K562 (cell line): ENCODE measurements around the gene TMEM248. TPM values are rescaled to one million over a fixed set of nuclear protein-coding genes. Genes with fewer than 3 reads are reported as not detected.
A peak's percentile ranks its signal among the peaks of the same experiment; 100 is the strongest.

Experiments
- CBFA2T2 ChIP-seq: fragments of 450-650 bp; conservative IDR thresholded peaks from 2 replicates; pipeline ENCODE4 v1.6.1; 2017; ENCODE audit warnings: mild to moderate bottlenecking
- EHMT2 ChIP-seq: fragments of 450-650 bp; IDR thresholded peaks from 2 replicates; pipeline ENCODE4 v1.6.1; 2018; ENCODE audit warnings: antibody characterized with exemption
- ETV1 ChIP-seq: fragments of 450-650 bp; conservative IDR thresholded peaks from 2 replicates; pipeline ENCODE4 v1.6.1; 2016; ENCODE audit warnings: missing genetic modification characterization, control low read depth, low read depth, missing compliant biosample characterization
- FOXK1 ChIP-seq: sonication (generic); formaldehyde crosslinking; IDR thresholded peaks from 2 replicates; pipeline ENCODE4 v1.8.0; 2022; ENCODE audit warnings: missing genetic modification reagents, mild to moderate bottlenecking, borderline replicate concordance
- MCM2 ChIP-seq: fragments of 450-650 bp; IDR thresholded peaks from 2 replicates; pipeline ENCODE4 v1.6.1; 2017; ENCODE audit warnings: low read depth, mild to moderate bottlenecking
- MTA3 ChIP-seq: fragments of 450-650 bp; formaldehyde crosslinking; IDR thresholded peaks from 2 replicates; pipeline ENCODE4 v1.6.1; 2017; ENCODE audit warnings: mild to moderate bottlenecking, borderline replicate concordance
- NR2F6 ChIP-seq: fragments of 450-650 bp; formaldehyde crosslinking; IDR thresholded peaks from 2 replicates; pipeline ENCODE4 v1.4.0; 2020; ENCODE audit warnings: mild to moderate bottlenecking
- POU5F1 ChIP-seq: fragments of 150-350 bp; IDR thresholded peaks from 2 replicates; pipeline ENCODE4 v1.6.1; 2014; ENCODE audit warnings: borderline replicate concordance, low read length, low read depth, mild to moderate bottlenecking; ENCODE audit not compliant: partially characterized antibody
- SAFB2 ChIP-seq: fragments of 200-400 bp; formaldehyde crosslinking; IDR thresholded peaks from 2 replicates; pipeline ENCODE4 v1.6.1; 2018; ENCODE audit warnings: borderline replicate concordance, low read length, low read depth, moderate library complexity; ENCODE audit not compliant: severe bottlenecking
- TAF9B ChIP-seq: fragments of 450-650 bp; IDR thresholded peaks from 2 replicates; pipeline ENCODE4 v1.6.1; 2018; ENCODE audit warnings: mild to moderate bottlenecking; ENCODE audit not compliant: partially characterized antibody
- TOE1 ChIP-seq, 2 experiments: fragments of 450-650 bp in 1 of 2; sonication (generic) in 1 of 2; formaldehyde crosslinking in 1 of 2; IDR thresholded peaks; 2 replicates each; pipeline versions ENCODE4 v1.7.1 to v1.8.0; 2016 to 2022; ENCODE audit warnings: borderline replicate concordance in 2 of 2, mild to moderate bottlenecking in 2 of 2, antibody characterized with exemption in 1 of 2, inconsistent platforms in 1 of 2, low read depth in 1 of 2, missing genetic modification reagents in 1 of 2, moderate library complexity in 1 of 2
- XRCC4 ChIP-seq: IDR thresholded peaks from one replicate; pipeline ENCODE4 v1.6.1; 2011; ENCODE audit not compliant: insufficient read depth, insufficient read length; ENCODE audit errors: extremely low read depth
- ZBTB8A ChIP-seq: fragments of 450-650 bp; IDR thresholded peaks from 2 replicates; pipeline ENCODE4 v1.6.1; 2018; ENCODE audit warnings: mild to moderate bottlenecking, moderate library complexity; ENCODE audit not compliant: partially characterized antibody
- ZEB2 ChIP-seq: fragments of 450-650 bp; IDR thresholded peaks from 2 replicates; pipeline ENCODE4 v1.6.1; 2016
- ZNF23 ChIP-seq: fragments of 250-450 bp; sonication (Bioruptor Pico); IDR thresholded peaks from 2 replicates; pipeline ENCODE4 v1.4.0; 2020; ENCODE audit warnings: mild to moderate bottlenecking
- ZNF444 ChIP-seq: fragments of 250-450 bp; sonication (Bioruptor Pico); IDR thresholded peaks from 2 replicates; pipeline ENCODE4 v1.4.0; 2020; ENCODE audit warnings: mild to moderate bottlenecking, moderate library complexity
- polyA plus RNA-seq, 8 experiments: library from polyadenylated mRNA; depleted of rRNA in 4 of 8; stranded (reverse) in 5 of 8; unstranded in 3 of 8; fragments of >200 nt; fragmentation: Nextera tagmentation in 2 of 8; fragmentation: Illumina TruSeq in 1 of 8; extraction: Ambion mirVana in 2 of 8; extraction: Trizol in 1 of 8; gene quantifications; 2 replicates each; pipeline versions ENCODE4 v1.2.1 to v1.2.3, GENCODE V29; 2011 to 2014; ENCODE audit warnings: inconsistent platforms in 1 of 8, missing spikeins in 1 of 8
- total RNA-seq, 7 experiments: library from RNA; depleted of rRNA in 6 of 7; stranded (reverse); fragments of >200 nt in 6 of 7; fragmentation: Illumina TruSeq in 2 of 7; extraction: Trizol in 2 of 7; gene quantifications; 2 replicates each; pipeline versions ENCODE4 v1.2.1 to v1.2.3, GENCODE V29; 2011 to 2021; ENCODE audit warnings: low replicate concordance in 1 of 7
- TF ChIP-seq, protein P1 (sequence below): sonication (generic); formaldehyde crosslinking; IDR thresholded peaks from 2 replicates; pipeline ENCODE4 v1.8.0; 2022; ENCODE audit warnings: mild to moderate bottlenecking, missing genetic modification reagents
- TF ChIP-seq, protein P2 (sequence below): sonication (generic); formaldehyde crosslinking; IDR thresholded peaks from 2 replicates; pipeline ENCODE4 v1.8.1; 2023; ENCODE audit warnings: mild to moderate bottlenecking, missing genetic modification reagents
- TF ChIP-seq, protein P3 (sequence below): fragments of 200-800 bp; sonication (Bioruptor generic); IDR thresholded peaks from 2 replicates; pipeline ENCODE4 v1.6.1; 2017; ENCODE audit warnings: missing genetic modification characterization, missing compliant biosample characterization
- TF ChIP-seq, protein P4 (sequence below), 2 experiments: IDR thresholded peaks in 1 of 2; conservative IDR thresholded peaks in 1 of 2; 2 replicates each; pipeline ENCODE4 v1.6.1; 2016; ENCODE audit warnings: low read depth in 2 of 2, mild to moderate bottlenecking in 1 of 2, missing compliant biosample characterization in 1 of 2, missing genetic modification characterization in 1 of 2, moderate library complexity in 1 of 2

Gene TMEM248
- total and polyA plus RNA-seq, 9 of the 15 experiments (the other 6 are each of a cell fraction or from before 2014, with no cell fraction given): 6.3 to 132 (median 64.4) TPM

DNA sequence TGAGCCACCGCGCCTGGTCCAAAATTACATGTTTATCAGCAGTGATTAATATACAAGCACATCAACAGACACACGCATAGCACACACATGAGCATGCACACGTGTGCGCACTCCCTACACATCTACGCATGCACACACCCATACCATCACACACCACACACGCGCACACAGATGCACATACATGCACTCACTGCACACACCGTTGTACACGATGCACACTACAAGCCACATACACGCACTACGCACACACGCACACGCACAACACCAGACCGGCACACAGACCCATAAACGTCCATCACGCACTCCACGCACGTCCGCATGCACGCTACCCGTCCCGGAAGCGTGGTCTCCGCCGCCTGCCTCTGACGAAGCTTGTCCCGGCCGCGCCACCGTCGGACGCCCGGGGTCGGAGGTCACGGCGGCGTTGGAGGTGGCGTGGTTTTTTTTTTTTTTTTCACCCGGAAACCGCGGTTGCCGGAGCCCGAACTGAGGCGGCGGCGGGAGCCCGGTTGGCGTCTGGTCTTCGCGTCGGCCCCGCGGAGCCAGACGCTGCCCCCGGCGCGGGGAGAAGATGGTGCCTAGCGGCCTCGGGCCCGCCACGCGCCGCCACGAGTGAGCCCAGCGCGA, at the start of gene TMEM248 (continued):
- TF ChIP-seq, protein P1, sequence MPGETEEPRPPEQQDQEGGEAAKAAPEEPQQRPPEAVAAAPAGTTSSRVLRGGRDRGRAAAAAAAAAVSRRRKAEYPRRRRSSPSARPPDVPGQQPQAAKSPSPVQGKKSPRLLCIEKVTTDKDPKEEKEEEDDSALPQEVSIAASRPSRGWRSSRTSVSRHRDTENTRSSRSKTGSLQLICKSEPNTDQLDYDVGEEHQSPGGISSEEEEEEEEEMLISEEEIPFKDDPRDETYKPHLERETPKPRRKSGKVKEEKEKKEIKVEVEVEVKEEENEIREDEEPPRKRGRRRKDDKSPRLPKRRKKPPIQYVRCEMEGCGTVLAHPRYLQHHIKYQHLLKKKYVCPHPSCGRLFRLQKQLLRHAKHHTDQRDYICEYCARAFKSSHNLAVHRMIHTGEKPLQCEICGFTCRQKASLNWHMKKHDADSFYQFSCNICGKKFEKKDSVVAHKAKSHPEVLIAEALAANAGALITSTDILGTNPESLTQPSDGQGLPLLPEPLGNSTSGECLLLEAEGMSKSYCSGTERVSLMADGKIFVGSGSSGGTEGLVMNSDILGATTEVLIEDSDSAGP (CRISPR knock-in tag): peak; percentile 83; the same call in 1 of the 2 replicates
- peak; percentile 98 for TF ChIP-seq ETV1 (tag)
- peak; percentile 94 for TF ChIP-seq TOE1 (IDR thresholded peaks at IDR 0.05; ENCODE audit: borderline replicate concordance)
- TF ChIP-seq TOE1 (CRISPR knock-in tag; IDR thresholded peaks at IDR 0.05; ENCODE audit: borderline replicate concordance, low read depth): no peak
- TF ChIP-seq EHMT2: peak; percentile 80
- TF ChIP-seq ZNF23 (CRISPR knock-in tag): no peak
- TF ChIP-seq MCM2: no peak
- no peak for TF ChIP-seq ZNF444 (CRISPR knock-in tag)
- peak; percentile 66 for TF ChIP-seq TAF9B
- TF ChIP-seq XRCC4: no peak
- no peak for TF ChIP-seq SAFB2
- TF ChIP-seq, protein P2, sequence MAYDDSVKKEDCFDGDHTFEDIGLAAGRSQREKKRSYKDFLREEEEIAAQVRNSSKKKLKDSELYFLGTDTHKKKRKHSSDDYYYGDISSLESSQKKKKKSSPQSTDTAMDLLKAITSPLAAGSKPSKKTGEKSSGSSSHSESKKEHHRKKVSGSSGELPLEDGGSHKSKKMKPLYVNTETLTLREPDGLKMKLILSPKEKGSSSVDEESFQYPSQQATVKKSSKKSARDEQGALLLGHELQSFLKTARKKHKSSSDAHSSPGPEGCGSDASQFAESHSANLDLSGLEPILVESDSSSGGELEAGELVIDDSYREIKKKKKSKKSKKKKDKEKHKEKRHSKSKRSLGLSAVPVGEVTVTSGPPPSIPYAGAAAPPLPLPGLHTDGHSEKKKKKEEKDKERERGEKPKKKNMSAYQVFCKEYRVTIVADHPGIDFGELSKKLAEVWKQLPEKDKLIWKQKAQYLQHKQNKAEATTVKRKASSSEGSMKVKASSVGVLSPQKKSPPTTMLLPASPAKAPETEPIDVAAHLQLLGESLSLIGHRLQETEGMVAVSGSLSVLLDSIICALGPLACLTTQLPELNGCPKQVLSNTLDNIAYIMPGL (CRISPR knock-in tag): peak; percentile 59; the same call in 1 of the 2 replicates
- TF ChIP-seq, protein P3, sequence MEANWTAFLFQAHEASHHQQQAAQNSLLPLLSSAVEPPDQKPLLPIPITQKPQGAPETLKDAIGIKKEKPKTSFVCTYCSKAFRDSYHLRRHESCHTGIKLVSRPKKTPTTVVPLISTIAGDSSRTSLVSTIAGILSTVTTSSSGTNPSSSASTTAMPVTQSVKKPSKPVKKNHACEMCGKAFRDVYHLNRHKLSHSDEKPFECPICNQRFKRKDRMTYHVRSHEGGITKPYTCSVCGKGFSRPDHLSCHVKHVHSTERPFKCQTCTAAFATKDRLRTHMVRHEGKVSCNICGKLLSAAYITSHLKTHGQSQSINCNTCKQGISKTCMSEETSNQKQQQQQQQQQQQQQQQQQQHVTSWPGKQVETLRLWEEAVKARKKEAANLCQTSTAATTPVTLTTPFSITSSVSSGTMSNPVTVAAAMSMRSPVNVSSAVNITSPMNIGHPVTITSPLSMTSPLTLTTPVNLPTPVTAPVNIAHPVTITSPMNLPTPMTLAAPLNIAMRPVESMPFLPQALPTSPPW (CRISPR knock-in tag): no peak
- no peak for TF ChIP-seq CBFA2T2
- TF ChIP-seq ZBTB8A: no peak
- TF ChIP-seq POU5F1: peak; percentile 96
- TF ChIP-seq MTA3: peak; percentile 100
- no peak for TF ChIP-seq NR2F6 (CRISPR knock-in tag)
- 0 out of 2 replicates have a peak, but pooled peaks have one; percentile 26 for TF ChIP-seq FOXK1 (CRISPR knock-in tag)
- TF ChIP-seq, protein P4, sequence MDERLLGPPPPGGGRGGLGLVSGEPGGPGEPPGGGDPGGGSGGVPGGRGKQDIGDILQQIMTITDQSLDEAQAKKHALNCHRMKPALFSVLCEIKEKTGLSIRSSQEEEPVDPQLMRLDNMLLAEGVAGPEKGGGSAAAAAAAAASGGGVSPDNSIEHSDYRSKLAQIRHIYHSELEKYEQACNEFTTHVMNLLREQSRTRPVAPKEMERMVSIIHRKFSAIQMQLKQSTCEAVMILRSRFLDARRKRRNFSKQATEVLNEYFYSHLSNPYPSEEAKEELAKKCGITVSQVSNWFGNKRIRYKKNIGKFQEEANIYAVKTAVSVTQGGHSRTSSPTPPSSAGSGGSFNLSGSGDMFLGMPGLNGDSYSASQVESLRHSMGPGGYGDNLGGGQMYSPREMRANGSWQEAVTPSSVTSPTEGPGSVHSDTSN (CRISPR knock-in tag; IDR thresholded peaks at IDR 0.05; ENCODE audit: low read depth): no peak
- TF ChIP-seq, protein P4 (tag; conservative IDR thresholded peaks at IDR 0.05; ENCODE audit: low read depth): no peak
- TF ChIP-seq ZEB2: peak; percentile 90
